ENCODE results near the gene RHOXF2. TPM values are rescaled to one million over a fixed set of nuclear protein-coding genes. Genes with fewer than 3 reads are reported as not detected.
"Not testable (repeated sequence)": the region's sequence is repeated elsewhere in the genome, so short reads cannot be mapped to it uniquely, and the experiment has no call there.

The RHOXF2 gene
- total and polyA plus RNA-seq, 2 experiments from 2014 or later: not detected

GRCh38 chrX:120120223-120120622, 38.2 kb upstream of the RHOXF2 start:
- no peaks in the 10 kb centered on the region for H3K9me2 ChIP-seq (ENCODE audit: insufficient read depth)
- H3K79me2 ChIP-seq (ENCODE audit: insufficient read depth): no peaks in the 10 kb centered on the region
- H3K36me3 ChIP-seq (ENCODE audit: low read depth): no peaks in the 10 kb centered on the region
- H3F3A ChIP-seq (ENCODE audit: insufficient read depth): no peaks in the 10 kb centered on the region
- no peak overlapping the region for H3K4me2 ChIP-seq (ENCODE audit: unreplicated experiment)
- no peak overlapping the region for H3K9ac ChIP-seq
- no peak for TF ChIP-seq EZH2 (IDR thresholded peaks at IDR 0.05; ENCODE audit: insufficient read depth, poor library complexity, severe bottlenecking)
- no peak for TF ChIP-seq EZH2phosphoT487 (IDR thresholded peaks at IDR 0.05; ENCODE audit: insufficient read depth, low read depth)
- H4K20me1 ChIP-seq (ENCODE audit: insufficient read depth): no peaks in the 10 kb centered on the region
- WGBS, 2 experiments (ENCODE audit: low coverage in 1 of 2, low lambda C conversion rate in 2 of 2, missing lambda C conversion rate in 2 of 2): 89 to 98% methylated on average over 10 to 12 of the region's 12 CpGs
- H3K4me1 ChIP-seq (ENCODE audit: insufficient read depth): no peaks in the 10 kb centered on the region
- no peaks in the 10 kb centered on the region for H3K9me3 ChIP-seq (ENCODE audit: low read depth)
- H3K27me3 ChIP-seq (replicated peaks; ENCODE audit: insufficient read depth): no peaks in the 10 kb centered on the region
- no peak overlapping the region for H3K27ac ChIP-seq
- no peak overlapping the region for H2AFZ ChIP-seq
- DNase-seq: no peak
- in situ Hi-C loops (cut with MboI): loop anchor here (25.0 kb wide), 2 partner anchors 92 to 108 kb away; no protein-coding TSS in a partner anchor
- no peak overlapping the region for H3K4me3 ChIP-seq

- Histone ChIP-seq H3K36me3 (ENCODE audit: low read depth) (no peaks in the 10 kb centered on the region), H3K4me1 (ENCODE audit: insufficient read depth) (no peaks in the 10 kb centered on the region), H3K27me3 (replicated peaks; ENCODE audit: insufficient read depth) (no peaks in the 10 kb centered on the region), H3K4me2 (ENCODE audit: unreplicated experiment) (no peak overlapping the region), H3K9me3 (ENCODE audit: low read depth) (no peaks in the 10 kb centered on the region), H3K27ac (no peak overlapping the region), H3K79me2 (ENCODE audit: insufficient read depth) (no peaks in the 10 kb centered on the region), H3K4me3 (no peak overlapping the region), H3F3A (ENCODE audit: insufficient read depth) (no peaks in the 10 kb centered on the region), H2AFZ (no peak overlapping the region), H4K20me1 (ENCODE audit: insufficient read depth) (no peaks in the 10 kb centered on the region), H3K9ac (no peak overlapping the region), H3K9me2 (ENCODE audit: insufficient read depth) (no peaks in the 10 kb centered on the region)
- in situ Hi-C loops (cut with MboI): no loop called here
- WGBS, 2 experiments (ENCODE audit: low coverage in 1 of 2, low lambda C conversion rate in 2 of 2, missing lambda C conversion rate in 2 of 2): 78 to 100% methylated on average over 1 to 3 of the region's 3 CpGs
- no peak for TF ChIP-seq EZH2phosphoT487 (IDR thresholded peaks at IDR 0.05; ENCODE audit: insufficient read depth, low read depth)
- TF ChIP-seq EZH2 (IDR thresholded peaks at IDR 0.05; ENCODE audit: insufficient read depth, poor library complexity, severe bottlenecking): no peak
- DNase-seq: no peak
Measured at GRCh38 chrX:120125444-120125843, 33.0 kb upstream of the RHOXF2 start.

- H2AFZ ChIP-seq; H4K20me1 ChIP-seq (ENCODE audit: insufficient read depth); H3K27me3 ChIP-seq (replicated peaks; ENCODE audit: insufficient read depth); H3K9me3 ChIP-seq (ENCODE audit: low read depth); H3K4me3 ChIP-seq; H3K9me2 ChIP-seq (ENCODE audit: insufficient read depth); H3K36me3 ChIP-seq (ENCODE audit: low read depth); H3K27ac ChIP-seq; H3K9ac ChIP-seq; in situ Hi-C loops (cut with MboI); DNase-seq; H3K4me2 ChIP-seq (ENCODE audit: unreplicated experiment); H3K4me1 ChIP-seq (ENCODE audit: insufficient read depth); H3K79me2 ChIP-seq (ENCODE audit: insufficient read depth); H3F3A ChIP-seq (ENCODE audit: insufficient read depth): not testable (repeated sequence)
- 75 to 76% methylated on average over 5 of the region's 5 CpGs for WGBS, 2 experiments (ENCODE audit: low coverage in 1 of 2, low lambda C conversion rate in 2 of 2, missing lambda C conversion rate in 2 of 2)
Measured at GRCh38 chrX:120128306-120128846, 30.0 kb upstream of the RHOXF2 start.

GRCh38 chrX:120136128-120136527, 22.3 kb upstream of the RHOXF2 start:
- no peaks in the 10 kb centered on the region for H3K27me3 ChIP-seq (replicated peaks; ENCODE audit: insufficient read depth)
- in situ Hi-C loops (cut with MboI): no loop called here
- H3K36me3 ChIP-seq (ENCODE audit: low read depth): no peaks in the 10 kb centered on the region
- no peak for TF ChIP-seq EZH2phosphoT487 (IDR thresholded peaks at IDR 0.05; ENCODE audit: insufficient read depth, low read depth)
- no peak for TF ChIP-seq EZH2 (IDR thresholded peaks at IDR 0.05; ENCODE audit: insufficient read depth, poor library complexity, severe bottlenecking)
- H3K9ac ChIP-seq: no peak overlapping the region
- no peak for DNase-seq
- H3K4me2 ChIP-seq (ENCODE audit: unreplicated experiment): no peak overlapping the region
- H3K4me3 ChIP-seq: no peak overlapping the region
- H3F3A ChIP-seq (ENCODE audit: insufficient read depth): no peaks in the 10 kb centered on the region
- H3K4me1 ChIP-seq (ENCODE audit: insufficient read depth): no peaks in the 10 kb centered on the region
- WGBS, 2 experiments (ENCODE audit: low coverage in 1 of 2, low lambda C conversion rate in 2 of 2, missing lambda C conversion rate in 2 of 2): 76 to 91% methylated on average over 5 to 6 of the region's 6 CpGs
- H2AFZ ChIP-seq: no peak overlapping the region
- no peaks in the 10 kb centered on the region for H3K9me3 ChIP-seq (ENCODE audit: low read depth)
- H3K27ac ChIP-seq: no peak overlapping the region
- no peaks in the 10 kb centered on the region for H3K79me2 ChIP-seq (ENCODE audit: insufficient read depth)
- H4K20me1 ChIP-seq (ENCODE audit: insufficient read depth): no peaks in the 10 kb centered on the region
- no peaks in the 10 kb centered on the region for H3K9me2 ChIP-seq (ENCODE audit: insufficient read depth)

GRCh38 chrX:120136840-120137239, 21.6 kb upstream of the RHOXF2 start:
- TF ChIP-seq EZH2phosphoT487 (IDR thresholded peaks at IDR 0.05; ENCODE audit: insufficient read depth, low read depth) (no peak), EZH2 (IDR thresholded peaks at IDR 0.05; ENCODE audit: insufficient read depth, poor library complexity, severe bottlenecking) (no peak)
- in situ Hi-C loops (cut with MboI): no loop called here
- Histone ChIP-seq H3K79me2 (ENCODE audit: insufficient read depth) (no peaks in the 10 kb centered on the region), H3K4me2 (ENCODE audit: unreplicated experiment) (no peak overlapping the region), H3K9ac (no peak overlapping the region), H3K9me2 (ENCODE audit: insufficient read depth) (no peaks in the 10 kb centered on the region), H3K27me3 (replicated peaks; ENCODE audit: insufficient read depth) (no peaks in the 10 kb centered on the region), H3K27ac (no peak overlapping the region), H3K36me3 (ENCODE audit: low read depth) (no peaks in the 10 kb centered on the region), H3K4me1 (ENCODE audit: insufficient read depth) (no peaks in the 10 kb centered on the region), H3K4me3 (no peak overlapping the region), H4K20me1 (ENCODE audit: insufficient read depth) (no peaks in the 10 kb centered on the region), H3K9me3 (ENCODE audit: low read depth) (no peaks in the 10 kb centered on the region), H3F3A (ENCODE audit: insufficient read depth) (no peaks in the 10 kb centered on the region), H2AFZ (no peak overlapping the region)
- DNase-seq: no peak
- 48 to 55% methylated on average over 3 of the region's 3 CpGs for WGBS, 2 experiments (ENCODE audit: low coverage in 1 of 2, low lambda C conversion rate in 2 of 2, missing lambda C conversion rate in 2 of 2)

Data from GM23248 (cell line).